GM18498 (cell line): Measurements from ENCODE around the gene CLN6.
"Not testable (repeated sequence)": the region's sequence is repeated elsewhere in the genome, so short reads cannot be mapped to it uniquely, and the experiment has no call there.

Experiments
- ATAC-seq: cut with Tn5 transposase; IDR thresholded peaks from one replicate; pipeline ENCODE4 v1.9.1; 2021; ENCODE audit warnings: mild to moderate bottlenecking, moderate library complexity; ENCODE audit not compliant: unreplicated experiment

The CLN6 gene

DNA sequence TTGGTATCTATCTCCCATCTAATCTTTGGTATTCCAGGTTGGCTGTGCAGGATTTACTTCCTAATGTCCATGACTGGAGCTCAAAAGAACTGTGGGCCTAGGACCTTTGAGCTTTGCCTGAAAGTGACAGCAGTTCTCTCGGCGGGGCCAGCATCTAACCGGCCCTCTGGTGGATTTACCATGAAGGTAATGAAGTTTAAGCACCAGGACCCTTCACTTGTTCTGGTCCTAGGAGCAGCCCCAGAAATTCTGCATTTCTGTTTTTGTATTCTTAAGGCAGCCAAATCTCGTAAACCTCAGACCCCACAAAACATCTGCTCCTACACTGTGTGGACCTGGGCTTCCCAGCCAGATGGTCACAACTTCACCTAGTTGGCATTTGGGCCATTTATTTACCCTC, 37.4 kb downstream of the CLN6 start:
- no peak for ATAC-seq

DNA sequence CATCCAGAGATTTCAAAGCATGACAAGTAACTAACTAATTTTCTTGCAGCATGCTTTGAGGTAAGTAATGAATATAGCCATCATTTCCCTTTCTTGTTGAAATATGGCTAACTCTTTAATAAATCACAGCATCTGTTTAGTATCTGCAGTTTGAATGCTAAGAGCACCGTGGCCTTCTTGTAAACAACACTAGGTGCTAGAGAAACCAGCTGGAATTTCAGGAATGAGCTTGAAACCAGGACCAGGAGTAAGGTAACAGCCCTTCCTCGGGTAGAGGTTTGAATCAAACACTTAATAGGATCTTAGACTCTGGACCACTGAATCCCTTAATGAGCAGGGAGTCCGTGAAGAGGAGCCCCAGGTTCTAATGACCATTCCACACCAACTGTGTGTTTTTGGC, 38.0 kb downstream of the CLN6 start:
- ATAC-seq, result no peak

DNA sequence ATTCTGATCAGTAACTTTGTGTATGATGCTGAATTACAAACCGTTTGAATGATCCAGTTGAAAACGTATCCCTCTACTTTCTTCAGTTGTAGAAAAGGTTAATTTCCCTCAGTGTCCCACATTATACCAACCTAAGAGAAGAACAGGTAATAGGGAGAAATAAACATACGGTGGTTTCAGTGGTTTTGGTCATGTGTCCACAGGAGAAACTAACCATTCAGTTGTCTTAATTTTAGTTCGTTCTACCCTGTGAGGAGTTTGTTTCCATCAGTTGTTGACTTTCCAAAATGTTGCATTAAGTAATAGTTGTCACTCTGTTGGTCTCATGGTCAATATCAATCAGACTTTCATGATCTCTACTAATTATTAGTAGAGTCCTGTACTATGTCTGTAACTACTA, 39.5 kb downstream of the CLN6 start:
- no peak for ATAC-seq

DNA sequence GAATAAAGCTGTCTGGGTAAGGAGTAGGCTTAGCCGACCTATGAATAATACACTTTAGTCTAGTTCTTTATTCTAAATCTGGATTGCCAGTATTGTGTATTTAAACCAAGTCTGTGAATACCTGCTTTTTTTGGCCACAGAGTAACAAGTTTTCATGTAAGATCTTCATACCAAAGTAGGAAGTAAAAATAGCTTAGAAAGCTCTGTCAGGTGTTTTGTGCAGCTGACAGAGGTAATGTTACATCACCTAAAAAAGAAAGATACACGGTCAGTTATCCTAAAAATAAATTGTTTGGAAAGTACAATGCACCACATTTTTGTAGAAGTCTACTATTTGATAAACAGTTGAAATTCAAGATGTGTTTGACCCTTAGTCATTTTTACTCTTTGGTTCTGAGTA, 40.9 kb downstream of the CLN6 start:
- no peak for ATAC-seq

DNA sequence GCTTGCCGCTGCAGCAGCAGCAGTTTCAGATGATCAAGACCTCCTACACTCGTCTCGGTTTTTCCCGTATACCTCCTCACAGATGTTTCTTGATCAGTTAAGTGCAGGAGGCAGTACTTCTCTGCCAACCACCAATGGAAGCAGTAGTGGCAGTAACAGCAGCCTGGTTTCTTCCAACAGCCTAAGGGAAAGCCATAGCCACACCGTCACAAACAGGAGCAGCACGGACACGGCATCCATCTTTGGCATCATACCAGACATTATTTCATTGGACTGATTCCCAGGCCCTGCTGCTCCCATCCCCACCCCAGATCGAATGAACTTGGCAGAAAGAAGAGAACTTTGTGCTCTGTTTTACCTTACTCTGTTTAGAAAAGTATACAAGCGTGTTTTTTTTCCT, 42.0 kb downstream of the CLN6 start:
- no peak for ATAC-seq

DNA sequence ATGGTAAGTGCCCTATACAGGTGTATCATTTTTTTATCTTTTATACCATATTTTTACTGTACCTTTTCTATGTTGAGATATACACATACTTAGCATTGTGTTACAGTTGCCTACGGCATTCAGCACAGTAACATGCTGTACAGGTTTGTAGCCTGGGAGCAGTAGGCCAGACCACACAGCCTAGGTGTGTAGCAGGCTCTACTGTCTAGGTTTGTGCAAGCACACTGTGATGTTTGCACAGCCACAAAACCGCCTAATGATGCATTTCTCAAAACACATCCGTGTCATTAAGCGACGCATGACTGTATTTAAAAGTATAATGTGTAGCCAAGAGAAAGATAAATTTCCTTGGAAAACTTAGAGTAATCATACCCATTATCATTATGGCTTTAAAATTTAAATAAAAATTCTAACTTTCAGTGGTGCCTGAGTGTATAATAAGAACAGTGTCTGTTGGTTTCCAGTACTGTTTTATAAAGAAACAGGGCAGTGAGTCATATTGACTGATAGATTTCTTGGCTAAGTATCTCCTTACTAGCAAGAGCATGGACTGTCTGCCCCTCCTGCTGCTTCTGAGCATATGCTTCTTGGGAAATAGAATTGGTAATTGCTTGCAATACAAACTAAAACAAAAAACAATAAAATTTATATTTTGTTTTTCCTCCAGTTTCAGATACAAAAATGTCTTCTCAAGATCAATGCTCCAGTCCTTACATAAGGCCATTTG, 42.7 kb downstream of the CLN6 start:
- no peak for ATAC-seq

DNA sequence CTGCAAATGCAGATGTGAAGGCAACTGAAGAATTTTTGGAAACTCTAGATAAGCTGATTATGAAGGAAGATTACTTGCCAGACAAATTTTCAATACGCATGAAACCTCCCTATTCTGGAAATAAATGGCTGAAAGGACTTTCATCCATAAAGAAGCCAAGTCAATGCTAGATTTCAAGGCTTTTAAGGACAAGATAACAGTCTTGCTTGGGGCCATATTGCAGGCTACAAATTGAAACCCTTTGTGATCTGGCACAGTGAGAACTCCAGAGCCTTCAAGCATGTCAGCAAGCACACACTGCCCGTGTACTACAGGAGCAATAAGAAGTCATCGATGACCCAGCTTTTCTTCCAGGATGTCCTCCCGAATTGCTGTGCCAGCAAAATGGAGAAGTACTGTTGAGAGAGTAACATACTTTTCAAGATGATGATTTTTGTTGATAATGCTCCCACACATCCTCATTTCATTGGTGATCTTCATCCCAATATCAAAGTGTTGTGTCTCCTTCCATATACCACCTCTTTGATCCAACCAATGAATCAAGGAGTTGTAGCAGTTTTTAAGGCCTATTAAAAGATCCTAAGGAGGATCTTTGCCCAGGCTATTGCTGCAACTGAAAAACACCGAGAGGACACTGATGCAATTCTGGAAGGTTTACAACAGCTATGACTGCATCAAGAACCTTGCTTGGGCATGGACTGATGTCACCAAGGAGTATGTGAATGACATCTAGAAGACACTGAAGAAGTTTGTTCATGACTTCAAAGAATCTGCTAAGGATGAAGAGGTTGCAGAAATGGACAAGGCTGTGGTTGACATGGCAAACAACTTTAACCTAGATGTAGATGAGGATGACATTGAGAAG, 44.7 kb downstream of the CLN6 start:
- ATAC-seq, result no peak

DNA sequence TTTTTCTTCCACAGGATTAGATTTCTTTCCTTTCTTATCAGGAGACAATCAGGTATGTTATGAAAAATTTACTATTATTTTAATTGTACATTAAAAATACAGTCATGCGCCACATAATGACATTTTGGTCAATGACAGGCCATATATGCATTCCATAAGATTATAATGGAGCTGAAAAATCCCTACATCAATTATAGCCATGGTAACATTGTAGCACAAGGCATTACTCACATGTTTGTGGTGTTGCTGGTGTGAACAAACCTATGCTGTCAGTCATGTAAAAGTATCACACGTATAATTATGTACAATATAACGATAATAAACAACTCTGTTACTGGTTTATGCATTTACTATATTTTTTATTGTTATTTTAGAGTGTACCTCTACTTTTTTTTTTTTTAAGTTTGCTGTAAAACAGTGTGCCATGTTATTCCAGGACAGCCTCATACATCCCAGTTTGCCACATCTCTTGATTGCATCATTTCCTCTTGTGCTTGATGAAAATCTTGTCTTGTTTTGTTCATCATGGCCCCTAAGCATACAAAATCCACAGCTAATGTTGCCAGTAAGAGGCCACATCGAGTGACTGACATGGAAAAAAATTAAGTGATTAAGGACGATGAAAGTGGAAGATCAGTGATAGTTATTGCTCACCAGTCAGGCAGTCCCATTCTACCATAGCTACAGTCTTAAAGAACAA, 45.8 kb downstream of the CLN6 start:
- ATAC-seq, result no peak

DNA sequence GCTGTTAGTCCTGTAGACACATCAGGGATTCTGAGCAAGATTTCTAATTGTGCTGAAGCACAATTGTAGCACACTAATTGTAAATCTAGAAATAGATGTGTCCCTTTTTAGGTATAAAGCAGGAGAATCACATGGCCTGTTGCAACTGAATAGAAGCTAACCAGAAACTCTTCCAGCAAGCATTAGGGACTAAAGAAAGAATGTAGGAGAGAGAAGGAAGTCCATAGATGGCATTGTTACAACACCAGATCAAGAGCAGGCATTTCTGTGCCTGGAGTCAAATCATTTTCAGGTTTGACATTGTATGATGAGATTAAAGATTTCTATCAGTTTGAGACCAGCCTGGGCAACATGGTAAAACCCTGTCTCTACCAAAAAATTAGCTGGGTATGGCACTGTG, 51.8 kb downstream of the CLN6 start:
- no peak for ATAC-seq

DNA sequence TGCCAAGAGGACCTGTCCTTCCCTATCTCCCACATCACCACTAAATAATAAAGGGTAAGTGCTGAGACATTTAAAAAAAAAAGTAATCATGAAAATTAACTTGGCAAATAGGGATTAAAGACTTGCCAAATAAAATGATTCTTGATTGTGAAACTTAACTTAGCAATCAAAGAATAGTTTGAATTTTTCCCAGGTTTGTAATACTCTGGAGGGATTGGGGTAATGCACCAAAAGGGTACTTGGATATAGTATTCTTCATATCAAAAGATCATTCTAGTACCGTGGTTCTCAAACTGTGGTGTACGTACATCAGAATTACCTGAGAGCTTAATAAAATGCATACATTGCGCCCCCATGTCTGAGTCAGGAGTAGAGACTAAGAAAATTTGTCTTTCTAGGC, 52.9 kb downstream of the CLN6 start:
- ATAC-seq, result no peak

DNA sequence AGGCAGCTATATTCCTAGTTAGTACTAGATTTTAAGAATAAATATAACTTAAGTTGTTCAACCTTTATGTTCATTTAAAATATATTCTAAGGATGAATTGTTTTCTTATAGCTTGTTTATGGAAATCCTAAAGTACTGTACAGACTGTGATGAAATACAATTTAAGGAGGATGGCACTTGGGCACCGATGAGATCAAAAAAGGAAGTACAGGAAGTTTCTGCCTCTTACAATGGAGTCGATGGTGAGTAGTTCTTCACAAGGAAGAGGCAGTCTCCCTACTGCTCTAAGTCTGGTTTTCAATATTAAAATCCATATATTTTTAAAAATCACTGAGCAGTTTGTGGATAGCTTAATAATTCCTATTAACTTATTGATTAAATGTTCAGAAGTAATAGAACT, 54.0 kb downstream of the CLN6 start:
- no peak for ATAC-seq

DNA sequence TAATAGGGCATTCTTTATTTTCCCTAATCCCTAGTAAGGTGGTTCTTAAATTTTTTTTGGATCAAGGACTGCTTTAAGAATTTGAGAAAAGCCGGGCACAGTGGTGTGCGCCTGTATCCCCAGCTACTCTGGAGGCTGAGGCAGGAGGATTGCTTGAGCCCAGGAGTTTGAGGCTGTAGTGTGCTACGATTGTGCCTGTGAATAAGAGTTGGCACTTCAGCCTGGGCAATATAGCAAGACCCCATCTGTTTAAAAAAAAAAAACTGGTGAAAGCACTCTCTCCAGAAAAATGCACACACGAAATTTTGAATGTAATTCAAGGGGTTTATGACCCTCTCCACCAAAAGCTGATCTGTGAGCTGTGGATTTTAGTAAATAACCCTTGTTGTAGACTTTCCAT, 56.4 kb downstream of the CLN6 start:
- ATAC-seq, result no peak

DNA sequence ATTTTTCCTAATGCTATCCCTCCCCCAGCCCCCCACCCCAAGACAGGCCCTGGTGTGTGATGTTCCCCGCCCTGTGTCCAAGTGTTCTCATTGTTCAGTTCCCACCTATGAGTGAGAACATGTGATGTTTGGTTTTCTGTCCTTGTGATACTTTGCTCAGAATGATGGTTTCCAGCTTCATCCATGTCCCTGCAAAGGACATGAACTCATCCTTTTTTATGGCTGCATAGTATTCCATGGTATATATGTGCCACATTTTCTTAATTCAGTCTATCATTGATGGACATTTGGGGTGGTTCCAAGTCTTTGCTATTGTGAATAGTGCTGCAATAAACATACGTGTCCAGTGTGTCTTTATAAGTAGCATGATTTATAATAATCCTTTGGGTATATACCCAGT, 57.5 kb downstream of the CLN6 start:
- not testable (repeated sequence) for ATAC-seq

DNA sequence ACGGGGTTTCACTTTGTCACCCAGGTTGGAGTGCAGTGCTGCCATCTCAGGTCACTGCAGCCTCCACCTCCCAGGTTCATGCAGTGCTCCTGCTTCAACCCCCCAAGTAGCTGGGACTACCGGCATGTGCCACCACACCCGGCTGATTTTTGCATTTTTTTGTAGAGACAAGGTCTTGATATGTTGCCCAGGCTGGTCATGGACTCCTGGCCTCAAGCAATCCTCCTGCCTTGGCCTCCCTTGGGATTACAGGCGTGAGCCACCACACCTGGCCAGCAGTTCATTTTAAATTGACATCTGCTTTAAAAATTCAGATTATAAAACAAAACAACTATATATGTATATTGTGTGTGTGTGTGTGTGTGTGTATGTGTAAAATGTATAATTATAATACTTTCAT, 62.7 kb downstream of the CLN6 start:
- no peak for ATAC-seq

DNA sequence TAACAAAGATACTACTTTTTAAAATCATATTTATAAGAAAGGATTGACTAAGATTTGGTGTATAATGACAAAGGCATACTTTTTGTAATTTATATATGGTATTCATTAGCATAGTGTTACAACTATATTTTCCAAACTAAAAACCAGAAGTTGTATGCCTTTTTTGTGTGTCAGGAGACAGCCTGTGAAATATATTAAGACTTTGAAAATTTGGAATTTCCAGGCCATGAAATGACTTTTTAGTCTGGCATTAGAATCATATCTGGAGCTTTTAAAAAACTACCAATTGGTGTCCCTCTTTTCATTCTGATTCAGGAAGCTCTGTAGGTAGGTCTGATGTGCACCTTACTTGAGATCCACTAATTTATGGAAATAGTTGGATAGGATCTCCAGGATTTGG, 66.3 kb downstream of the CLN6 start:
- no peak for ATAC-seq

DNA sequence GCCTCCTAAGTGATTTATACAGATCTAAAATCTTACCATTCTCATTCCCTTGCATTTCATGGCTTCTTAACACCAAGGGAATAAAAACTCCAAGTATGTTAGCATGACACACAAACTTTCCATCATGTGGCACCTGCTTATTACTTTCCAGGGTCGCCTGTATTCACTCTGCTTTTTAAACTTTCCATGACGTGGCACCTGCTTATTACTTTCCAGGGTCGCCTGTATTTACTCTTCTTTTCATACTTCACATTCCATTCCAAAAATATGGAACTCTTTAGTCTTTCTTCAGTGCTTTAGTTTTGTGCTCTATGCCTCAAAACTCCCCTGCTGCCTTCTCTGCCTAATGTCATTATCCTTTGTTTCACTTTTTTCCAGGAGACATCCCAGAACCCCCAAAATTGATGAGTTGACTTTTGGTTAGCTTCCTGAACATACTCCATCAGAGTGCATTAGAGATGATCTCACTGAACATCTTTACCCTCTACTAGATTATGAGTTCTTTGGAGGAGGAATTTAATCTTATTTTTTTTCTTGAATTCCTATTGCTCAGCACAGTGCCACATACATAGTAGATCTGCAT, 71.4 kb downstream of the CLN6 start:
- ATAC-seq, result no peak

DNA sequence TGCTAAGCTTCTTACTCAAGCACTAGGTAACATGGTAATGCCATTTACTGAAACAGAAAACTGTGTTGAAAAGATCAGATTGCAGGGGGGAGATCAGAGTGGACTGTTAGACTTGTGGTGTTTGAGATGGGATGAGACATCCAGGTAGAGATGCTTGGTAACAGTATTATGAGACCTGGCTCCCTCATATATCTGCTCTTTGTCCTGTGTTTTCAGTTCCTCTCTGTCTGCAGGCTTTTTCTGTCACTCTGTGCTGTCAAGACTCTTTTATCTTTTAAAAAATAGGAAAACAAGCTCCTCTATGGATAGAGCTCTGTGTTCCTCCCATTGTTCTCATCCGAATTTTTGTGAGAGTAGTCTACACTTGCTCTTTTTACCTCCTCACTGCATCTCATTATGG, 72.5 kb downstream of the CLN6 start:
- no peak for ATAC-seq
